ACC112 (cell line): ENCODE measurements around the gene GRHL3.

Experiments
- H2AFZ ChIP-seq: fragments of 200-600 bp; sonication (generic); one replicate; pipeline ENCODE4 v1.6.0; 2017; ENCODE audit warnings: antibody characterized with exemption, low read length; ENCODE audit not compliant: unreplicated experiment
- H3K27ac ChIP-seq: fragments of 200-600 bp; sonication (generic); 2 replicates; pipeline ENCODE4 v1.5.1; 2014; ENCODE audit warnings: low read depth, mild to moderate bottlenecking, antibody characterized with exemption, low read length, moderate library complexity
- H3K27me3 ChIP-seq: fragments of 200-600 bp; sonication (generic); 2 replicates; pipeline ENCODE4 v1.6.1; 2014; ENCODE audit warnings: mild to moderate bottlenecking, antibody characterized with exemption, low read length, moderate library complexity, mixed read lengths; ENCODE audit not compliant: insufficient read depth
- H3K36me3 ChIP-seq: fragments of 200-600 bp; sonication (generic); 2 replicates; pipeline ENCODE4 v1.6.1; 2016; ENCODE audit warnings: mild to moderate bottlenecking, antibody characterized with exemption, low read length, moderate library complexity, mixed read lengths; ENCODE audit not compliant: insufficient read depth
- H3K4me1 ChIP-seq: fragments of 200-600 bp; sonication (generic); one replicate; pipeline ENCODE4 v1.6.1; 2016; ENCODE audit warnings: low read length, mixed read lengths; ENCODE audit not compliant: insufficient read depth, unreplicated experiment, control insufficient read depth
- H3K4me3 ChIP-seq: fragments of 200-600 bp; sonication (generic); 2 replicates; pipeline ENCODE4 v1.5.1; 2014; ENCODE audit warnings: mild to moderate bottlenecking, low read depth, low read length
- H3K79me2 ChIP-seq: fragments of 200-600 bp; sonication (generic); one replicate; pipeline ENCODE4 v1.6.0; 2016; ENCODE audit warnings: low read length; ENCODE audit not compliant: control insufficient read depth, unreplicated experiment, insufficient read depth

GRHL3 gene

GRCh38 chr1:24357038-24357437 lies 37.9 kb downstream of the GRHL3 start:
- Histone ChIP-seq H3K36me3 (no peaks in the 10 kb centered on the region), H3K4me3 (no peak overlapping the region), H3K27ac (no peak overlapping the region), H3K4me1 (peaks cover 7% of the 10 kb centered on the region), H2AFZ (no peak overlapping the region), H3K79me2 (no peaks in the 10 kb centered on the region), H3K27me3 (no peaks in the 10 kb centered on the region)

- Histone ChIP-seq H3K4me1 (peaks cover 32% of the 10 kb centered on the region), H3K27ac (no peak overlapping the region), H2AFZ (no peak overlapping the region), H3K4me3 (no peak overlapping the region), H3K36me3 (no peaks in the 10 kb centered on the region), H3K27me3 (no peaks in the 10 kb centered on the region), H3K79me2 (no peaks in the 10 kb centered on the region)
Measured at GRCh38 chr1:24360681-24361080, 41.5 kb downstream of the GRHL3 start.

- Histone ChIP-seq H3K27ac (no peak overlapping the region), H3K4me3 (no peak overlapping the region), H3K27me3 (no peaks in the 10 kb centered on the region), H3K36me3 (no peaks in the 10 kb centered on the region), H3K4me1 (peaks cover 36% of the 10 kb centered on the region), H2AFZ (no peak overlapping the region), H3K79me2 (no peaks in the 10 kb centered on the region)
Measured at GRCh38 chr1:24361811-24362210, 42.7 kb downstream of the GRHL3 start.

- Histone ChIP-seq H3K79me2 (no peaks in the 10 kb centered on the region), H3K27ac (peak overlapping the region; percentile 37; the same call in 1 of the 2 replicates), H2AFZ (no peak overlapping the region), H3K4me3 (no peak overlapping the region), H3K4me1 (peaks cover 36% of the 10 kb centered on the region), H3K27me3 (no peaks in the 10 kb centered on the region), H3K36me3 (no peaks in the 10 kb centered on the region)
Measured at GRCh38 chr1:24362396-24362795, 43.2 kb downstream of the GRHL3 start.

- no peaks in the 10 kb centered on the region for H3K36me3 ChIP-seq
- H3K27ac ChIP-seq: peak overlapping the region; percentile 37; the same call in 1 of the 2 replicates
- no peaks in the 10 kb centered on the region for H3K27me3 ChIP-seq
- no peaks in the 10 kb centered on the region for H3K79me2 ChIP-seq
- H2AFZ ChIP-seq: no peak overlapping the region
- peaks cover 36% of the 10 kb centered on the region for H3K4me1 ChIP-seq
- H3K4me3 ChIP-seq: no peak overlapping the region
Measured at GRCh38 chr1:24362982-24363614, 43.9 kb downstream of the GRHL3 start.

- H3K27ac ChIP-seq: peak overlapping the region; percentile 76; the same call in 1 of the 2 replicates
- H3K4me1 ChIP-seq: peaks cover 38% of the 10 kb centered on the region
- H3K4me3 ChIP-seq: no peak overlapping the region
- H2AFZ ChIP-seq: no peak overlapping the region
- no peaks in the 10 kb centered on the region for H3K79me2 ChIP-seq
- no peaks in the 10 kb centered on the region for H3K27me3 ChIP-seq
- H3K36me3 ChIP-seq: no peaks in the 10 kb centered on the region
Measured at GRCh38 chr1:24363994-24364393, 44.8 kb downstream of the GRHL3 start.

- H3K27ac ChIP-seq: peak overlapping the region; percentile 76
- H3K4me1 ChIP-seq: peaks cover 43% of the 10 kb centered on the region
- H3K36me3 ChIP-seq: no peaks in the 10 kb centered on the region
- H2AFZ ChIP-seq: no peak overlapping the region
- H3K79me2 ChIP-seq: no peaks in the 10 kb centered on the region
- no peak overlapping the region for H3K4me3 ChIP-seq
- no peaks in the 10 kb centered on the region for H3K27me3 ChIP-seq
Measured at GRCh38 chr1:24364605-24364974, 45.4 kb downstream of the GRHL3 start.

GRCh38 chr1:24364975-24365678 lies 46.0 kb downstream of the GRHL3 start:
- Histone ChIP-seq H2AFZ (no peak overlapping the region), H3K79me2 (no peaks in the 10 kb centered on the region), H3K27ac (peak overlapping the region; percentile 76), H3K36me3 (no peaks in the 10 kb centered on the region), H3K4me1 (peaks cover 45% of the 10 kb centered on the region), H3K27me3 (no peaks in the 10 kb centered on the region), H3K4me3 (no peak overlapping the region)

GRCh38 chr1:24366707-24367106 lies 47.5 kb downstream of the GRHL3 start:
- no peaks in the 10 kb centered on the region for H3K36me3 ChIP-seq

GRCh38 chr1:24369199-24369598 lies 50.0 kb downstream of the GRHL3 start:
- peaks cover 26% of the 10 kb centered on the region for H3K4me1 ChIP-seq
- H3K27me3 ChIP-seq: no peaks in the 10 kb centered on the region
- no peak overlapping the region for H2AFZ ChIP-seq
- no peaks in the 10 kb centered on the region for H3K79me2 ChIP-seq
- H3K36me3 ChIP-seq: no peaks in the 10 kb centered on the region
- H3K27ac ChIP-seq: peak overlapping the region; percentile 53
- H3K4me3 ChIP-seq: no peak overlapping the region

More at GRCh38 chr1:24366707-24367106, 47.5 kb downstream of the GRHL3 start:
- H3K4me3 ChIP-seq: no peak overlapping the region
- no peaks in the 10 kb centered on the region for H3K27me3 ChIP-seq
- H2AFZ ChIP-seq: no peak overlapping the region
- no peaks in the 10 kb centered on the region for H3K79me2 ChIP-seq
- H3K27ac ChIP-seq: no peak overlapping the region
- peaks cover 45% of the 10 kb centered on the region for H3K4me1 ChIP-seq

GRCh38 chr1:24369801-24370200 lies 50.6 kb downstream of the GRHL3 start:
- Histone ChIP-seq H2AFZ (no peak overlapping the region), H3K27me3 (no peaks in the 10 kb centered on the region), H3K36me3 (no peaks in the 10 kb centered on the region), H3K4me1 (peaks cover 20% of the 10 kb centered on the region), H3K27ac (peak overlapping the region; percentile 30; the same call in 1 of the 2 replicates), H3K4me3 (no peak overlapping the region), H3K79me2 (no peaks in the 10 kb centered on the region)
